Measurements from ENCODE around the gene CDC6. TPM values are rescaled to one million over a fixed set of nuclear protein-coding genes. Genes with fewer than 3 reads are reported as not detected.
A peak's percentile ranks its signal among the peaks of the same experiment; 100 is the strongest.
"Not testable (repeated sequence)": the region's sequence is repeated elsewhere in the genome, so short reads cannot be mapped to it uniquely, and the experiment has no call there.

The CDC6 gene
- polyA plus RNA-seq, 3 donors: 17.1 to 27.8 (median 25.1) TPM

GRCh38 chr17:40304866-40305265 lies 17.2 kb downstream of the CDC6 start:
- not testable (repeated sequence) for DNase-seq (ENCODE audit: extremely low read depth in 1 of 11, low read depth in 9 of 11, low spot score in 4 of 11)

- DNase-seq (ENCODE audit: extremely low read depth in 1 of 11, low read depth in 9 of 11, low spot score in 4 of 11): no peak
Observed at GRCh38 chr17:40306395-40306794, 18.7 kb downstream of the CDC6 start.

- DNase-seq (ENCODE audit: extremely low read depth in 1 of 11, low read depth in 9 of 11, low spot score in 4 of 11): no peak
Observed at GRCh38 chr17:40307001-40307730, 19.5 kb downstream of the CDC6 start.

- no peak for DNase-seq (ENCODE audit: extremely low read depth in 1 of 11, low read depth in 9 of 11, low spot score in 4 of 11)
Observed at GRCh38 chr17:40307740-40308239, 20.1 kb downstream of the CDC6 start.

- DNase-seq (ENCODE audit: extremely low read depth in 1 of 11, low read depth in 9 of 11, low spot score in 4 of 11): no peak
Observed at GRCh38 chr17:40309031-40309948, 21.6 kb downstream of the CDC6 start, which contains the start of gene RARA. Gene RARA, plus strand, starts transcription at chr17:40309180. Its CDS starts 22,039 bp downstream, at chr17:40331219.

- no peak for DNase-seq (ENCODE audit: extremely low read depth in 1 of 11, low read depth in 9 of 11, low spot score in 4 of 11)
Observed at GRCh38 chr17:40309949-40310510, 22.4 kb downstream of the CDC6 start.

GRCh38 chr17:40310882-40311391 lies 23.3 kb downstream of the CDC6 start:
- DNase-seq (ENCODE audit: extremely low read depth in 1 of 11, low read depth in 9 of 11, low spot score in 4 of 11): no peak

GRCh38 chr17:40311575-40311974 lies 23.9 kb downstream of the CDC6 start:
- no peak for DNase-seq (ENCODE audit: extremely low read depth in 1 of 11, low read depth in 9 of 11, low spot score in 4 of 11)

- no peak for DNase-seq (ENCODE audit: extremely low read depth in 1 of 11, low read depth in 9 of 11, low spot score in 4 of 11)
Observed at GRCh38 chr17:40312131-40312731, 24.6 kb downstream of the CDC6 start.

- DNase-seq (ENCODE audit: extremely low read depth in 1 of 11, low read depth in 9 of 11, low spot score in 4 of 11): no peak
Observed at GRCh38 chr17:40312893-40313667, 25.4 kb downstream of the CDC6 start.

- DNase-seq (ENCODE audit: extremely low read depth in 1 of 11, low read depth in 9 of 11, low spot score in 4 of 11): no peak
Observed at GRCh38 chr17:40313668-40314583, 26.2 kb downstream of the CDC6 start.

GRCh38 chr17:40314584-40314956 lies 26.9 kb downstream of the CDC6 start:
- DNase-seq (ENCODE audit: extremely low read depth in 1 of 11, low read depth in 9 of 11, low spot score in 4 of 11): peak in 2 of 11 donors; percentile 65 to 73

- no peak for DNase-seq (ENCODE audit: extremely low read depth in 1 of 11, low read depth in 9 of 11, low spot score in 4 of 11)
Observed at GRCh38 chr17:40315206-40315605, 27.5 kb downstream of the CDC6 start.

- no peak for DNase-seq (ENCODE audit: extremely low read depth in 1 of 11, low read depth in 9 of 11, low spot score in 4 of 11)
Observed at GRCh38 chr17:40315678-40316570, 28.2 kb downstream of the CDC6 start.

GRCh38 chr17:40316571-40317344 lies 29.1 kb downstream of the CDC6 start:
- peak in 3 of 11 donors; percentile 73 to 80 (median 74) for DNase-seq (ENCODE audit: extremely low read depth in 1 of 11, low read depth in 9 of 11, low spot score in 4 of 11)
